TTC549 (cell line): ENCODE results near the gene ABHD11.
"Not testable (repeated sequence)": the region's sequence is repeated elsewhere in the genome, so short reads cannot be mapped to it uniquely, and the experiment has no call there.

Experiments
- FAIRE-seq: peaks from 2 replicates; lab custom pipeline; 2012; peaks lifted over from hg19 to GRCh38; lab: Jason Lieb, UNC

ABHD11 gene

GRCh38 chr7:73718905-73719805 lies 19.4 kb downstream of the ABHD11 start, which contains the start of gene STX1A:
Gene STX1A, minus strand, starts transcription at chr7:73719669. Its CDS starts 38 bp downstream, at chr7:73719631.
- no peak for FAIRE-seq

DNA sequence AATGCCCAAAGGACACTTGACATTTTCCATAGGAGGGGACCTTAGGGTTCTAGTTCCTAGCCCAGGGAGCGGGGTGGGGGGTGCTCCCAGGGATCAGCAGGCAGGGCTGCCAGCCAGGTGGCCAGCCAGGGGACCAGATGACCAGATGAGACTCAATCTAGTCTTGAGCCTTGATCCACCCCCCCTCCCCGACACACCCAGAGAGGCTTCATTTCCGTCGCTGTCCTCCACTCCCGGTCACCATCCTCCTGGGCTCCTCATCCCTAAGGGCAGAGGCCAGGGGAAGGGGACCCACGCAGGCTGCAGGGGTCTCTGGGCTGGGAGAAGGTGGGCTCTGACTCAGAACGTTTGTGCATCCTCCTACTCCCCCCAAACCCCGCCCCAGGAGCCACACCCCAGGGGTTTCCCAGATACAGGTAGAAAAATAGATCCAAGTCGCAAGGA lies 20.1 kb downstream of the ABHD11 start:
- no peak for FAIRE-seq

DNA sequence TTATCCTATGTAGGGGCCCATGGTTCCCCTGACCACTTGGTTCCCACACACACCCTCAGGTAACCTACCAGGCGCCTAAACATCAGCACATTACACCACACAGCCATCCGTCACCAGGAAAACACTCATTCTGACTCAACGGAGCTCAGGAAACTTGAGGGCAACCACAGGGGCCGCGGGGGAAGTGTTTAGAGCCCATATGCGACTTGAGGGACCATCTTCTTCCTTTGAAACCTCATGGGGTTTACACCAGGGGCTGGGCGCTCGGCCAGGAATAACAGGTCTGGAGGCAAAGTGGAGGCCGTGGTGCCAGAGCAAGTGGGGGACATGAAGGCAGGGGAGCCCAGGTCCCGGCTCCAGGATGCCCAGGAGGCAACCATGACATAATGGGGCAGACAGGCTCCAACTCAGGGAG lies 20.6 kb downstream of the ABHD11 start:
- no peak for FAIRE-seq

DNA sequence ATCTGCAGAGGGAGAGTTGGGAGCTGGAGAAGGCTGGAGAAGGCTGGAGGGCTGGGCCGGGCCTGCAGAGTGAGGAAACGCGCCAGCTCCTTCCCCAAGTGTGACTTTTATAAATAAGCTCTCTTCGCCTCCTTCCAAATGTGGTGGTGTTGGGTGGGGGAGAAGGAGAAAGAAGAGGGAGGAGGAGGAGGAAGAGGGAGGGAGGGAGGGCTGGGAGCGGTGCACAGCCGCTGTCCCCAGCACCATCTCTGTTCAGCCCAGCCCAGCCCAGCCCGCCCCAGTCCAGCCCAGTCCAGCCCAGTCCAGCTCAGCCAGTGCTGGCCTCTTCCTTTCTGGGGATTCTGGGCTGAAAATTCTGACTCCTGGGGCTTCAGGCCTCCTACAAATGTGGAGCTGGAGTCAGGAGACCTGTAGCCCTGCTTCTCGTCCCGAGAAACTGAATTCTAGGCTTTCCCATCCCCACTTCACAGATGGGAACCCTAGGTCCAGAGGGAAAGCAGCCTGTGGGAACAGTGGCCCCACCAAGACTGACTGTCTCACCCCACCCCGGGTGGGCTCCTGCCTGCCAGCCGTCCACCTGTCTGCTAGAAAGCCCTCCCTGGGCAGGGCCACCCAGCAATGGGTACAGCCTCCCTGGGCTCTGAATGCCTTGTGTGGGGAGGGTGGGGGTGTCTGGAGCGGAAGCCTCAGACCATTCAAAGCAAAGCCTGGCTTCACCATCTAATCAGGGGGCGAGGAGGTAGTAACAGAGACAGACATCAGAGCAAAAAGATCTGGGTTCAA lies 21.4 kb downstream of the ABHD11 start:
- no peak for FAIRE-seq

DNA sequence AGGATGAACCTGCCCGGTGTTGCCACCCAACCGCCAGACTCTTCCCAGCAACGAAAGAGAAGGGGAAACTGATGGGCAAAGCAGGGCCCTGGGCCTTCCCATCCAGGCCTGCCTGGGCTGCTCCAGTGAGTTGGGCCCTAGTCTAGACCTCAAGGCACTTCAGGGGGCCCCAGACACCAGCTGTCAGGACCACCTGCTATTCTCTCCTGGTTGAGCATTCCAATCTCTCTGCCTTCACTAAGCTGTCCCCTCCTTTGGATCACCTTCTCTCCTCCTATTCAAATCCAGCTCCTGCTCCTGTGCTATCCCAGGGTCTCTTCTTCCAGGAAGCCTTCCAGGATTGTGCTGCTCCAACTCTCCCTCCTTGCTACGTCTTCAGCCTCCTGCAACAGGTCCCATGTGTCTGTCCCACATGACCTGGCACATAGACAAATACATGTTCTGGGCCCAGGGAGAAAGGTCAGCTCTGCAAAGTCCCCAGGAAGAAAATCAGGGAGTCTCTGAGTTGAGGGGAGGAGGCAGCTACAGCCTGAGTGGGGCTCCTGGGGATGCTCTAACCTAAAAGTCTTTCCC lies 22.2 kb downstream of the ABHD11 start:
- FAIRE-seq, result no peak

- FAIRE-seq, result no peak
Measured at GRCh38 chr7:73715648-73716317, 22.8 kb downstream of the ABHD11 start.

GRCh38 chr7:73713319-73713718 lies 25.3 kb downstream of the ABHD11 start:
- not testable (repeated sequence) for FAIRE-seq

GRCh38 chr7:73712773-73713172 lies 25.8 kb downstream of the ABHD11 start:
- no peak for FAIRE-seq

DNA sequence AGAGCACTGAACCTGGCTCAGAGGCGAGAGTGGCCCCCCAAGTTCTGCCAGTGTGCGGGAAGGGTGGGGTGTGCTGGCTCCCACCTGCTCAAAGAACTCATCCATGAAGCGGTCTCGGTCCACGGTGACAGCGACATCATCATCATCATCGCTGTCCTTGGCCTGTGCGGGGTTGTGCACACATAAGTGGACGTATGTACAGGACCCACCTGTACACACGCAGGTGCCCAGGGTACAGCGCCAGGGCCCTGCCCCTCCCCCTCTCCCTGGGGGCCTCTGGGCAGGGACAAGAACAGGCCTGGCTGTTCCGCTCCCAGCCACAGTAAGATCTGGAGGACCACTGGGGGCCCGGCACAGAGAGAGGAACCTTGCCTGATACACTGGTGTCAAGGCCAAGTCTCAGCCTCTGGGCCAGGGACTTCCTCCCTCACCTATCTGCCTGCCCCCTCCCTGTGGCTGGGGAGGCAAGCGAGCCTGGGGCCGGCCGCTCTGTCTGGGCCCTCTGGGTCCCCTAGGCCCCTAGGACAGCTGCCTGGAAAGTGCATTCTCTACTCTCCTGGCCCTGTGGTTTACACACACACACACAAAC lies 29.5 kb downstream of the ABHD11 start:
- no peak for FAIRE-seq

GRCh38 chr7:73707045-73707631 lies 31.5 kb downstream of the ABHD11 start:
- FAIRE-seq, result no peak

DNA sequence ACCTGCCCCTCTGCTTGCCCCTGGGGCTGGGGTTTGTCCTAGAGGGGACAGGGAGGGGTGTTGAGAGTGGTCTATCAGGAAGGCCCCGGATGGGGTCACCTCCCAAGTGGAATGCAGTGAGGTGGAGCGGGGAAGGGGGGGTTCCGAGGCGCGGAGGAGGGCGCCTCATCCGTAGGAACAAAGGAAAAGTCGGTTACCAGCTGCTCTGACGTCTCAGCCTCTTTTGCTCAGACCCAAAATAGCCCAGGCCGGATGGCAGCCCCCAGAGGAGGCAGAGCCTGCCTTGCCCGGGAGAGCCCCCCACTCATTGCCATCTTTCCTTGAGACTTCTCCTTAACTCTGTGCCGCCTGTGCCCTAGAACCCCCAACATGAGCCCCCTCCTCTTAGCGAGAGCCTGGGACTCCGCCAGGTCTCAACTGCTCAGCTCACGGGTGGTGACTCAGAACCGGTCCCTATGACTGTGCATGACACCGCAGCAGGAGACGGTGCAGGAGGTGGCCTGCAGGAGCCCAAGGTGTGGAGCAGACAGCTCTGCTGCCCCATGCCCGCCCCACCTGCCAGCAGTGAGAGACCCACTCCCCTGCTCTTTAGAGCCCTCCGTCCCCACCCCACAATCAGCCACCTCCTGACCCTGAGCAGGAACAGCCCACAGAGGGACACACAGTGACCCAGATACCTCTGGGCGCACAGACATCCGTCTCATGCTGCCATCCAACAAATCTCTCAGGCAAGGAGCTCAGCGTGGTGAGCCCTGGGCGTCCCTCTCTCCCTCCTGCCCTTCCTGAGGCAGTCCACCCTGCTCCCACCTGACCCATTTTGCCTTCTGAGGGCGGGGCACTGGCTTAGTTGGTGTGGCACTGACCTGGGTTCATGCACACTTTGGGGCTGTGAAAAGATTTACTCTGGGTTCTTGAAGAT lies 32.2 kb downstream of the ABHD11 start:
- no peak for FAIRE-seq

DNA sequence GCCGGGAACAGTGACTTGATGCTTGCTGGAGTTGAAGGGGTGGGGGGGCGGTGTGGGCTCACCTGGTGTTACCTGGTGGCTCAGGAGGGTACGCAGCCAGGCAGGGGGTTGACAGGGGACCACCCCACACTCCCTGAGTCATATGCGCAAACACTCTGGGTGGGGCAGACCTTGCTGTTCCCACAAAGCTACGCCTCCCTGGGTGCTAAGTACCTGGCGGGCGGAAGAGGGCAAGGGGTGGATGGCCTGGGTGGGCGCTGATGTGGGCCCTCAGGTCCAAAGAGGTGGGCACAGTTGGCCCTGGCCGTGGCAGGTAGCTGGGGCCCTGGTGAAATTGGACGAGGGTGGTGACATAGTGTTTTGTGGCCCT lies 33.1 kb downstream of the ABHD11 start:
- FAIRE-seq, result no peak

DNA sequence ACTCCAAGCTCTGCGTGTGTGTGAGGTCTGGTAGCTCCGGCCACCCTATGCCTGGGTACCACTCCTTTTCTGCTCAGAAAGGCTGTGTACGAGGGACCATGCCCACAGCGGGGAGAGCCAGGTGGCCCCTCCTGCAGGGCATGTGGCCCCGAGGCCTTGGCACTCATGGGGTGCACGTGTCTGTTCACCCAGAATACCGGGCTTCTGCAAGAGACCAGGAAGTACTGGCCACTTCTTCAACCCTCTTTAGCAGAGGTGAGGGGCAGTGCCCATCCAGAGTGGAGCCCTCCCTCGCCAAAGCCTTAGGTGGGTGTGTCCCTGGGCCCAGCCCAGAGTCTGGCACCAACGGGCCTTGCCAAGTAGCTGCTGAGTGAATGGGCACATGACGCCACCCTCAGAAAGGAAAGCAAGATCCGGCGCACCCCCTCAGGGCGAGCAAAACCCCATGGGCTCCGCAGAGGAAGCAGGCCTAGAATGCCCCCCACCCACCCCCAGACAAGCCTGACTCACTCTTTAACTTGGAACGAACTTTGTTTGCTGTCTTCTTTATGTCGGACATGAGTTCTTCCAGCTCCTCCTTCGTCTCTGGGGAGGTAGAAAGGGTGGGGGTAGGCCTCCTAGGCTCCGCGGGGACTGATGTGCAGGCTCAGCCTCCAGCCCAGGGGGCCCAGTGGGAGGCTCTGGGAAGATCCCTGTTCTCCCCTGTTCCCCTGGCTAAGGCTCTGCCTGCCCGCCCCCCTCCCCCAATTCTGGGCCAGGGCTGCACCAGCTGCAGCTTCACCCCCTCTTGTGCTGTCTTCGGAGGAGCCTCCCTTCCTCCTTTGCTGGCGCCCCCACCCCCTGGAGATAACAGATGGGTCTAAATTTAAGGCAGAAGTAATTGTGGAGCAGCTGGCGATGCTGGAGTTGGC lies 33.7 kb downstream of the ABHD11 start:
- no peak for FAIRE-seq

- FAIRE-seq, result no peak
Measured at GRCh38 chr7:73703757-73704639, 34.6 kb downstream of the ABHD11 start.

DNA sequence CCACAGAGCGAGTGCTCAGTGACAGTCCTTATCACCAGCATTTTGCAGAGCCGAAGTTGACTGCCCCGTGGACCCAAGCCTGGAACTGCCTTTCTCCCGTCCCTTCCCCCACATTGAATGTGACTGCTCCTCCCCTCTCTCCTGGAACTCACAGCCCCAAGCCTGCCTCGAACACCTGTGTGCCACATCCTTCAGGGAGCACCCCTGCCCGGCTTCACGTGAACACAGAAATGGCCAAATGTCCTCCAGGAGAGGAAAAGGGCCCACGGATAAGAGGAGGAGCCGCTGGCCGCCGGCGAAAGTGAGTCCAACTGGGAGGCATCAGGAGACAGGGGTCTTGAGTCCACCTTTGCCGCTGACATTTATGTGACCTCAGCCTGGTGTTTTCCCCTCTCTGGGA lies 35.4 kb downstream of the ABHD11 start:
- no peak for FAIRE-seq

GRCh38 chr7:73702665-73703064 lies 35.9 kb downstream of the ABHD11 start:
- no peak for FAIRE-seq

DNA sequence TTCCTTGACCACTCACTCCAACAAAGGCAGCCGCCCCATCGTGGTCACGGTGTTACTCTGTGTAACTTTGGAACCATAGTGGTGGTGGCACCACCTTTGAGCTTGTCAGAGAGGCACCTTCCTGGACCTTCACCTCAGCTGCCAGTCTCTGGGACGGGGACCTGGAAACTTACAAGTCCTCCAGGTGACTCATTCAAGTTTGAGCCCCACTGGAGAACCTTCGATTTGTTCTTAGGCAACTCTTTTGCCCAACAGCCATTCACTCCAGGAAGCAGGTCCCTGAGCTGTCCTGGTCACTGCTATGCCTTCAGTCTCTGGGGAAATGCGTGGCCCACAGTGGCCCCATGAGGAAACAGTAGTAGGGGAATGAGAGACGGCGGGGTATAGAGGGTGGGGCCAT lies 36.4 kb downstream of the ABHD11 start:
- FAIRE-seq, result no peak

DNA sequence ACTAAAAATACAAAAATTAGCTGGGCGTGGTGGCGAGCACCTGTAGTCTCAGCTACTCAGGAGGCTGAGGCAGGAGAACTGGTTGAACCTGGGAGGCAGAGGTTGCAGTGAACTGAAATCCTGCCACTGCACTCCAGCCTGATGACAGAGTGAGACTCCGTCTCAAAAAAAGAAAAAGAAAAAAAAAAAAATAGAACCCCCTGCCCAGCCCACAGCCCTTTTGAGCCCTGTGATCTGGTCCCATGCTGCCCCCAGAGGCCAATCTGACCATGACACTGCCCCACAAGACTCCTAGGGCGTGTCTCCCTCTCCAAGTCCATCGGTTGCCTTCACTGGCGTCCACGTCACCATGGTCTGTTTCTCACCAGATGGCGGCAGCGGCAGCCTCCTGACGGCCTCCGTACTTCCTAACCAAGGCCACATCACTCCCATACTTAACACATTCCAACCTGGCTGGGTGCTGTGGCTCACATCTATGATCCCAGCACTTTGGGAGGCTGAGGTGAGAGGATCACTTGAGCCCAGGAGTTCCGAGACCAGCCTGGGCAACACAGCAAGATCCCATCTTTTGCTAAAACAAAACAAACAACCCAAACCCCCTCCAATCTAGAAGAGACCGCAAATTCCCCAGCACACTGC lies 37.1 kb downstream of the ABHD11 start:
- no peak for FAIRE-seq
